ENCODE data around the gene PACS2. TPM values are rescaled to one million over a fixed set of nuclear protein-coding genes. Genes with fewer than 3 reads are reported as not detected.

The PACS2 gene
- total RNA-seq, 1 experiment from 2014 or later: 72.5 TPM

- no peak overlapping the region for H2AK5ac ChIP-seq (ENCODE audit: insufficient read length, low read length)
- no peak overlapping the region for H3K27ac ChIP-seq (ENCODE audit: insufficient read length, low read depth, low read length)
- H3K4ac ChIP-seq (ENCODE audit: low read depth, low read length): no peak overlapping the region
- H2BK120ac ChIP-seq (ENCODE audit: low read depth, low read length, poor library complexity, severe bottlenecking): no peak overlapping the region
- H2AFZ ChIP-seq (ENCODE audit: low read length): no peak overlapping the region
- no CpG with 5 or more reads among the region's 20 CpGs for WGBS (ENCODE audit: extremely low coverage, insufficient read length, low lambda C conversion rate)
- H3K23me2 ChIP-seq (ENCODE audit: insufficient read length, low read depth, low read length, poor library complexity, severe bottlenecking): no peaks in the 10 kb centered on the region
- H3K9me3 ChIP-seq (ENCODE audit: control insufficient read depth, low read depth, low read length): no peaks in the 10 kb centered on the region
- no peak overlapping the region; a peak in 1 of 5 replicates for H3K4me3 Mint-ChIP-seq
- H2BK20ac ChIP-seq (ENCODE audit: low read depth, low read length, poor library complexity, severe bottlenecking): no peak overlapping the region
- no peaks in the 10 kb centered on the region for H4K20me1 ChIP-seq (ENCODE audit: control insufficient read depth, insufficient read depth, insufficient read length)
- no peaks in the 10 kb centered on the region for H3K4me1 ChIP-seq (ENCODE audit: insufficient read depth, low read length)
- H3K23ac ChIP-seq (ENCODE audit: insufficient read length, low read depth, low read length): no peak overlapping the region
- H3K4me1 Mint-ChIP-seq: peaks cover 0 to 4% of the 10 kb centered on the region in 2 experiments; a peak in 2 of 4 replicates
- H3K14ac ChIP-seq (ENCODE audit: insufficient read depth, low read length): no peak overlapping the region
- H2BK15ac ChIP-seq (ENCODE audit: low read depth, low read length): no peak overlapping the region
- H3T11ph ChIP-seq (ENCODE audit: low read length): no peak overlapping the region
- no peaks in the 10 kb centered on the region for H3K27me3 ChIP-seq (ENCODE audit: insufficient read depth, low read length)
- no peak overlapping the region for H4K8ac ChIP-seq (replicated peaks; ENCODE audit: insufficient read length, low read depth, low read length)
- H3K79me1 ChIP-seq (ENCODE audit: insufficient read depth, low read depth, low read length, poor library complexity, severe bottlenecking): no peaks in the 10 kb centered on the region
- no peak overlapping the region for H4K91ac ChIP-seq (ENCODE audit: insufficient read length, low read depth, low read length)
- no peak overlapping the region for H3K4me2 ChIP-seq (ENCODE audit: insufficient read depth, insufficient read length, low read length)
- H2BK12ac ChIP-seq (ENCODE audit: insufficient read length, low read depth, low read length): no peak overlapping the region
- no peak overlapping the region for H4K5ac ChIP-seq (ENCODE audit: insufficient read length, low read depth, low read length)
- H3K27ac Mint-ChIP-seq: no peak overlapping the region; a peak in 1 of 7 replicates
- H3K36me3 Mint-ChIP-seq (ENCODE audit: insufficient read depth in 1 of 3, low read depth in 3 of 3): peaks cover 9 to 29% (median 28%) of the 10 kb centered on the region in 3 experiments
- no peak for DNase-seq
- no peak for TF ChIP-seq CTCF (conservative IDR thresholded peaks at IDR 0.05)
- no peak overlapping the region for H3K9ac ChIP-seq (ENCODE audit: extremely low read depth, insufficient read length, low read length)
- no peak overlapping the region for H2BK5ac ChIP-seq (ENCODE audit: insufficient read length, low read length)
- H3K18ac ChIP-seq (ENCODE audit: insufficient read length, low read depth, low read length): no peak overlapping the region
- H3K9me3 Mint-ChIP-seq: peaks cover 4 to 6% of the 10 kb centered on the region in 2 experiments; a peak in 4 of 5 replicates
- H3K27me3 Mint-ChIP-seq (ENCODE audit: low read depth): peaks cover 4% of the 10 kb centered on the region
- no peaks in the 10 kb centered on the region for H3K79me2 ChIP-seq (ENCODE audit: insufficient read depth, low read length)
- H3K56ac ChIP-seq (ENCODE audit: insufficient read length, low read depth, low read length): no peak overlapping the region
Measured at GRCh38 chr14:105368426-105368825, 53.9 kb downstream of the PACS2 start.
